Neural progenitor cell (in vitro differentiated cells): ENCODE measurements around the gene NDRG4. TPM values are rescaled to one million over a fixed set of nuclear protein-coding genes. Genes with fewer than 3 reads are reported as not detected.

Source experiments
- DNase-seq: peaks from one replicate; pipeline ENCODE4 v3.0.0-alpha.2; 2016; ENCODE audit warnings: low spot score
- H2AFZ ChIP-seq: fragments of 200-600 bp; sonication (generic); replicated peaks from 2 replicates; pipeline ENCODE4 v1.6.1; 2016; ENCODE audit warnings: antibody characterized with exemption
- H3F3A ChIP-seq: fragments of 200-600 bp; sonication (generic); 2 replicates; pipeline ENCODE4 v1.6.1; 2016; ENCODE audit warnings: antibody characterized with exemption, low read depth
- H3K27ac ChIP-seq: fragments of 200-600 bp; sonication (generic); 2 replicates; pipeline ENCODE4 v1.5.1; 2016; ENCODE audit warnings: mild to moderate bottlenecking
- H3K27me3 ChIP-seq: fragments of 200-600 bp; sonication (generic); 2 replicates; pipeline ENCODE4 v1.6.1; 2016; ENCODE audit warnings: mild to moderate bottlenecking, moderate library complexity
- H3K36me3 ChIP-seq: fragments of 200-600 bp; sonication (generic); 2 replicates; pipeline ENCODE4 v1.5.1; 2016
- H3K4me1 ChIP-seq: fragments of 200-600 bp; sonication (generic); 2 replicates; pipeline ENCODE4 v1.6.1; 2016; ENCODE audit warnings: mixed run types
- H3K4me2 ChIP-seq: fragments of 200-600 bp; sonication (generic); 2 replicates; pipeline ENCODE4 v1.6.1; 2016
- H3K4me3 ChIP-seq: fragments of 200-600 bp; sonication (generic); 2 replicates; pipeline ENCODE4 v1.5.1; 2016
- H3K79me2 ChIP-seq: fragments of 200-600 bp; sonication (generic); 2 replicates; pipeline ENCODE4 v1.6.1; 2016; ENCODE audit warnings: low read depth
- H3K9ac ChIP-seq: fragments of 200-600 bp; sonication (generic); 2 replicates; pipeline ENCODE4 v1.6.1; 2016
- H3K9me3 ChIP-seq: fragments of 200-600 bp; sonication (generic); 2 replicates; pipeline ENCODE4 v1.5.1; 2016; ENCODE audit warnings: low read depth
- H4K20me1 ChIP-seq: fragments of 200-600 bp; sonication (generic); 2 replicates; pipeline ENCODE4 v1.6.1; 2016; ENCODE audit warnings: low read depth
- H3K27ac Mint-ChIP-seq: 3 replicates; pipeline ENCODE4 v1.8.0; 2021; ENCODE audit warnings: mixed read lengths
- H3K27me3 Mint-ChIP-seq: 2 replicates; pipeline ENCODE4 v1.8.0; 2022; ENCODE audit warnings: low read depth, mild to moderate bottlenecking, inconsistent platforms, moderate library complexity, mixed read lengths; ENCODE audit not compliant: insufficient read depth
- H3K36me3 Mint-ChIP-seq: 3 replicates; pipeline ENCODE4 v1.8.0; 2021; ENCODE audit warnings: mixed read lengths
- H3K4me1 Mint-ChIP-seq: 3 replicates; pipeline ENCODE4 v1.8.0; 2021; ENCODE audit warnings: mixed read lengths
- H3K4me3 Mint-ChIP-seq: 3 replicates; pipeline ENCODE4 v1.8.0; 2021; ENCODE audit warnings: mild to moderate bottlenecking, moderate library complexity, mixed read lengths
- H3K9me3 Mint-ChIP-seq: 3 replicates; pipeline ENCODE4 v1.8.0; 2020; ENCODE audit warnings: mixed read lengths
- CTCF ChIP-seq: fragments of 200-600 bp; sonication (generic); IDR thresholded peaks from 2 replicates; pipeline ENCODE4 v1.5.1; 2017; ENCODE audit warnings: antibody characterized with exemption, mild to moderate bottlenecking
- EZH2 ChIP-seq: fragments of 200-600 bp; sonication (generic); IDR thresholded peaks from 2 replicates; pipeline ENCODE4 v1.6.1; 2017; ENCODE audit warnings: antibody characterized with exemption, mild to moderate bottlenecking, moderate library complexity
- EZH2phosphoT487 ChIP-seq: fragments of 200-600 bp; sonication (generic); IDR thresholded peaks from 2 replicates; pipeline ENCODE4 v1.6.1; 2017; ENCODE audit warnings: antibody characterized with exemption
- total RNA-seq: library from RNA; depleted of rRNA; stranded (reverse); fragments of >200 nt; gene quantifications from 2 replicates; pipeline ENCODE4 v1.2.3, GENCODE V29; 2015; ENCODE audit warnings: low replicate concordance

NDRG4 gene
- total RNA-seq, 1 donor from 2014 or later: 14.6 TPM

DNA sequence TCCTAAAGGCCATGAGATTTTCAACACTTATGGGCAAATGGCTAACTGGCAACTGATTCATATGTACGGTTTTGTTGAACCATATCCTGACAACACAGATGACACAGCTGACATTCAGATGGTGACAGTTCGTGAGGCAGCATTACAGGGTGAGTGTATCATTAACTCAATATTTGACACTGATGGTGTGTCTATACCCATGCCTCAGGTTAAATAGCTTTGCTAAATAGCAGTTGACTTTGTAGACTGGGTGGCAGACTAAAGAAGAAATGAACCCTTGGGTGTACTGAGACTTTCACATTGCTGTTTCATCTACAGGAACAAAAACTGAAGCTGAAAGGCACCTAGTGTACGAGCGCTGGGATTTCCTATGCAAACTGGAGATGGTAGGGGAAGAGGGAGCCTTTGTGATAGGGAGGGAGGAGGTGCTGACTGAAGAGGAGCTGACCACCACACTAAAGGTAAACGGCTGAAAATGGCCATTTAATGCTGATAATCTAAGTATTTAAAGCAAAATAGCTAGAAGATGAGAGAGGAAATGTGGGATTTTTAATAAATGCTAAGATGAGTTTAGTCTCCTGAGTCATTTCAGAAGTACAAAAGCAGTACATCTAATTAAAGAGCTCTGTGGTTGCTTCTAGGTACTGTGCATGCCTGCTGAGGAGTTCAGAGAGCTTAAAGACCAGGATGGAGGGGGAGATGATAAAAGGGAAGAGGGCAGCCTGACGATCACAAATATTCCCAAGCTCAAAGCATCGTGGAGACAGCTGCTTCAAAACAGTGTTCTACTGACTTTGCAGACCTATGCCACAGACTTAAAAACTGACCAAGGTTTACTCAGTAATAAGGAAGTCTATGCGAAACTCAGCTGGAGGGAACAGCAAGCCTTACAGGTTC, 18.4 kb downstream of the NDRG4 start:
- Histone ChIP-seq H3K27ac (no peak overlapping the region), H3K36me3 (peaks cover 28% of the 10 kb centered on the region), H3K9ac (no peak overlapping the region), H3K4me3 (no peak overlapping the region), H3F3A (peaks cover 76% of the 10 kb centered on the region), H3K27me3 (no peaks in the 10 kb centered on the region), H3K9me3 (no peaks in the 10 kb centered on the region), H3K4me2 (no peak overlapping the region), H3K4me1 (peaks cover 15% of the 10 kb centered on the region), H3K79me2 (peaks cover 25% of the 10 kb centered on the region), H4K20me1 (peaks cover 45% of the 10 kb centered on the region), H2AFZ (no peak overlapping the region)
- no peaks in the 10 kb centered on the region for H3K9me3 Mint-ChIP-seq
- H3K36me3 Mint-ChIP-seq: peaks cover 26% of the 10 kb centered on the region
- DNase-seq: no peak
- H3K4me3 Mint-ChIP-seq: no peak overlapping the region
- no peak for TF ChIP-seq EZH2
- TF ChIP-seq EZH2phosphoT487: no peak
- TF ChIP-seq CTCF: no peak
- no peak overlapping the region for H3K27ac Mint-ChIP-seq
- H3K27me3 Mint-ChIP-seq: peaks cover 6% of the 10 kb centered on the region
- H3K4me1 Mint-ChIP-seq: peaks cover 15% of the 10 kb centered on the region

- TF ChIP-seq EZH2phosphoT487: no peak
- no peak for TF ChIP-seq EZH2
- H3K4me1 ChIP-seq: peaks cover 15% of the 10 kb centered on the region
- peaks cover 45% of the 10 kb centered on the region for H4K20me1 ChIP-seq
- H3K9me3 ChIP-seq: no peaks in the 10 kb centered on the region
- Mint-ChIP-seq H3K4me3 (no peak overlapping the region), H3K4me1 (peaks cover 15% of the 10 kb centered on the region), H3K9me3 (no peaks in the 10 kb centered on the region), H3K36me3 (peaks cover 27% of the 10 kb centered on the region), H3K27ac (no peak overlapping the region), H3K27me3 (peaks cover 6% of the 10 kb centered on the region)
- H3K79me2 ChIP-seq: peaks cover 25% of the 10 kb centered on the region
- peaks cover 81% of the 10 kb centered on the region for H3F3A ChIP-seq
- H3K4me3 ChIP-seq: no peak overlapping the region
- H3K9ac ChIP-seq: no peak overlapping the region
- H2AFZ ChIP-seq: no peak overlapping the region
- no peaks in the 10 kb centered on the region for H3K27me3 ChIP-seq
- no peak overlapping the region for H3K27ac ChIP-seq
- DNase-seq: no peak
- no peak overlapping the region for H3K4me2 ChIP-seq
- peaks cover 34% of the 10 kb centered on the region for H3K36me3 ChIP-seq
These were observed 19.0 kb downstream of the NDRG4 start for GRCh38 chr16:58518980-58519368.

DNA sequence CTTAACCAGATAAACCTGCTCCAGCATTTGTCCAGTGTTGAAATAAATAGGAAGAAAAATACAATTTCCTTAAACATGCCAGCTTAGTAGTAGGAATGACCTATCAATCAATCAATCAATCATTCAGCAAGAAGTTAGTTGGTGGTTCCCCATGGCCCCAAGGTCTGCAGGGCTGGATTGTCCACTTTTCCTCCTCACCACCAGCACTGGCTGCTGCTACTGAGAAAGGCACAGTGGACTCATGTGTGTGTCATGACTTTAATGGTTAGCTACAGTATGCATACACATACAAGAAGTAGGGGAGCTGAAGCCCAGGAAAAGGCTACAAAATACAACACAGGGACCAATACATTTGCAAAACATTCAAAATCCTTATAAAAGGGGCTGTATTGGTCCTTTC, 19.8 kb downstream of the NDRG4 start:
- DNase-seq: no peak
- H3K4me1 ChIP-seq: peaks cover 10% of the 10 kb centered on the region
- peaks cover 14% of the 10 kb centered on the region for H3K4me1 Mint-ChIP-seq
- H3K4me2 ChIP-seq: no peak overlapping the region
- H3K27ac Mint-ChIP-seq: no peak overlapping the region
- H3K36me3 ChIP-seq: peaks cover 36% of the 10 kb centered on the region
- TF ChIP-seq CTCF (no peak), EZH2 (no peak), EZH2phosphoT487 (no peak)
- H3K79me2 ChIP-seq: peaks cover 18% of the 10 kb centered on the region
- no peak overlapping the region for H3K27ac ChIP-seq
- H3K36me3 Mint-ChIP-seq: peaks cover 31% of the 10 kb centered on the region
- no peak overlapping the region for H3K4me3 Mint-ChIP-seq
- no peaks in the 10 kb centered on the region for H3K27me3 ChIP-seq
- no peaks in the 10 kb centered on the region for H3K9me3 ChIP-seq
- no peak overlapping the region for H3K9ac ChIP-seq
- H4K20me1 ChIP-seq: peaks cover 45% of the 10 kb centered on the region
- H3F3A ChIP-seq: peaks cover 85% of the 10 kb centered on the region
- no peak overlapping the region for H2AFZ ChIP-seq
- peaks cover 6% of the 10 kb centered on the region for H3K27me3 Mint-ChIP-seq
- no peaks in the 10 kb centered on the region for H3K9me3 Mint-ChIP-seq
- no peak overlapping the region for H3K4me3 ChIP-seq

DNA sequence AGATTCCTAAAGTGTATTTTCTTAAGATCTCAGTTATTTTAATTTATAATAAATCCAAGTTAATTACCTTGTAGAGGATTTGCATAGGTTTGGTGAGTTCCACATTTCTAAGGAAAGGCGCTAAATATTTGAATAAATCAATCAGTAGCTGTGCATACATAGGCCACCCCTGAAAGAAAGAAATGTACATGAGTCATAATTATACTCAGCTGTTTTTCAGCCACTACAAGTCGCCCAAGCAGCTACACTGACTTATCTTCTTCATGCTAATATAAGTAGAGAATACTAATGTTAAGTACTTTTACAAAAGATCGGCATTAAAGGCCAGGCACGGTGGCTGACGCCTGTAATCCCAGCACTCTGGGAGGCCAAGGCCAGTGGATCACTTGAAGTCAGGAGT, 30.2 kb downstream of the NDRG4 start:
- Histone ChIP-seq H4K20me1 (peaks cover 11% of the 10 kb centered on the region), H3K4me1 (no peaks in the 10 kb centered on the region), H2AFZ (no peak overlapping the region), H3K4me2 (no peak overlapping the region), H3K9me3 (no peaks in the 10 kb centered on the region), H3F3A (peaks cover 18% of the 10 kb centered on the region), H3K27me3 (no peaks in the 10 kb centered on the region), H3K4me3 (no peak overlapping the region), H3K79me2 (no peaks in the 10 kb centered on the region), H3K36me3 (peaks cover 48% of the 10 kb centered on the region), H3K9ac (no peak overlapping the region), H3K27ac (no peak overlapping the region)
- Mint-ChIP-seq H3K36me3 (peaks cover 42% of the 10 kb centered on the region), H3K4me3 (no peak overlapping the region), H3K9me3 (no peaks in the 10 kb centered on the region), H3K4me1 (no peaks in the 10 kb centered on the region), H3K27me3 (peaks cover 5% of the 10 kb centered on the region), H3K27ac (no peak overlapping the region)
- DNase-seq: no peak
- TF ChIP-seq CTCF (no peak), EZH2 (no peak), EZH2phosphoT487 (no peak)
